ENCODE data around the gene EPS8. TPM values are rescaled to one million over a fixed set of nuclear protein-coding genes. Genes with fewer than 3 reads are reported as not detected.

The EPS8 gene
- total RNA-seq, 2 experiments from 2014 or later: 0.61 to 0.92 TPM

DNA sequence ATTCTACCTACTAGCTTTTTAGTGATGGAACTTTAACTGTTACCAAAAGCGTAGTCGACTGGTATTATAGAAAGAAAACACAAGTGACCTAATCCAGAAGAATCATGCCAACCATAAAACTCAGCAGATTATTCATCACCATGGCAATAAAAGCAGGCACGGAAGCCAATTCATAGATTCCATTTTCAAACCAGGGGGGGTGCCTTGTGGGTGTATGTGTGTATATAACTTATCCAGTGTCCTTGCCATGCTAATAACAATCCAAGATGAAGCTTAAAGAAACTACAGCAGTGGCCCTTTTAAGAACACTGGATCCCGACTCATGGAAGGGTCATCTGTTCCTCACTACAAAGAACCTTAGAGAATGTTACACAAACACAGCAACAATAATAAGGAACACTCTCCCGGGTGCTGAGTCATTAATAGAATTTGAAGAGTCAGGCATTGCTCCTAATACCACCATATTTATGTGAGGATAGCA, 61.0 kb downstream of the EPS8 start:
- DNase-seq (ENCODE audit: low spot score): no peak
- Histone ChIP-seq H3K36me3 (ENCODE audit: insufficient read depth, low read length) (no peaks in the 10 kb centered on the region), H3K9me2 (ENCODE audit: insufficient read depth, low read length) (no peaks in the 10 kb centered on the region), H4K20me1 (ENCODE audit: insufficient read depth, low read length) (no peaks in the 10 kb centered on the region), H3K4me2 (ENCODE audit: low read length) (no peak overlapping the region), H3K4me1 (ENCODE audit: insufficient read depth, low read length, poor library complexity, severe bottlenecking) (no peaks in the 10 kb centered on the region), H3K4me3 (ENCODE audit: low read depth, low read length, poor library complexity, severe bottlenecking) (no peak overlapping the region), H3K79me2 (ENCODE audit: insufficient read depth, low read depth, low read length) (no peaks in the 10 kb centered on the region), H3K27ac (ENCODE audit: low read depth, low read length, poor library complexity, severe bottlenecking) (no peak overlapping the region), H3K9me3 (ENCODE audit: low read length) (no peaks in the 10 kb centered on the region), H2AFZ (ENCODE audit: low read length) (no peak overlapping the region)
- CTCF ChIA-PET (ENCODE audit: unreplicated experiment): no interaction called here
- no TSS peak for BruUV-seq (replicated peaks)
- TF ChIP-seq, protein P1, sequence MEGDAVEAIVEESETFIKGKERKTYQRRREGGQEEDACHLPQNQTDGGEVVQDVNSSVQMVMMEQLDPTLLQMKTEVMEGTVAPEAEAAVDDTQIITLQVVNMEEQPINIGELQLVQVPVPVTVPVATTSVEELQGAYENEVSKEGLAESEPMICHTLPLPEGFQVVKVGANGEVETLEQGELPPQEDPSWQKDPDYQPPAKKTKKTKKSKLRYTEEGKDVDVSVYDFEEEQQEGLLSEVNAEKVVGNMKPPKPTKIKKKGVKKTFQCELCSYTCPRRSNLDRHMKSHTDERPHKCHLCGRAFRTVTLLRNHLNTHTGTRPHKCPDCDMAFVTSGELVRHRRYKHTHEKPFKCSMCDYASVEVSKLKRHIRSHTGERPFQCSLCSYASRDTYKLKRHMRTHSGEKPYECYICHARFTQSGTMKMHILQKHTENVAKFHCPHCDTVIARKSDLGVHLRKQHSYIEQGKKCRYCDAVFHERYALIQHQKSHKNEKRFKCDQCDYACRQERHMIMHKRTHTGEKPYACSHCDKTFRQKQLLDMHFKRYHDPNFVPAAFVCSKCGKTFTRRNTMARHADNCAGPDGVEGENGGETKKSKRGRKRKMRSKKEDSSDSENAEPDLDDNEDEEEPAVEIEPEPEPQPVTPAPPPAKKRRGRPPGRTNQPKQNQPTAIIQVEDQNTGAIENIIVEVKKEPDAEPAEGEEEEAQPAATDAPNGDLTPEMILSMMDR (conservative IDR thresholded peaks at IDR 0.05; ENCODE audit: low read length): no peak
- no peak for TF ChIP-seq EZH2phosphoT487 (IDR thresholded peaks at IDR 0.05; ENCODE audit: borderline replicate concordance, low read depth, low read length)
- intact Hi-C loops (cut with micrococcal nuclease; ENCODE audit: unreplicated experiment): no loop called here
- POLR2A ChIA-PET: no interaction called here

DNA sequence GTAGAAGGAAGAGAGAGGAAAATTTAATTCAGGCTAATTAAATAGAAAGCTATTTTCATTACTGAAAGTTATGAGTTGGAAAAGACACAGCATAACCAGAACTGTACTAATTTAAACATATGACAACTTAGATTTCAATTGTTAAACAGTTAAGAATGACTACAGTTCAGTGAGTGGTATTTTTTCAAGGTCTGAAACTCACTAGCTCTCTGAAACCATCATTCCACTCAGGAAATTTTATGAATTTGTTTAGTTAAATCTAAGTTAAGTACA, 62.4 kb downstream of the EPS8 start:
- no TSS peak for BruUV-seq (replicated peaks)
- Histone ChIP-seq H3K9me3 (ENCODE audit: low read length) (no peaks in the 10 kb centered on the region), H3K4me3 (ENCODE audit: low read depth, low read length, poor library complexity, severe bottlenecking) (no peak overlapping the region), H3K36me3 (ENCODE audit: insufficient read depth, low read length) (no peaks in the 10 kb centered on the region), H3K79me2 (ENCODE audit: insufficient read depth, low read depth, low read length) (no peaks in the 10 kb centered on the region), H3K9me2 (ENCODE audit: insufficient read depth, low read length) (no peaks in the 10 kb centered on the region), H3K27ac (ENCODE audit: low read depth, low read length, poor library complexity, severe bottlenecking) (no peak overlapping the region), H2AFZ (ENCODE audit: low read length) (no peak overlapping the region), H4K20me1 (ENCODE audit: insufficient read depth, low read length) (no peaks in the 10 kb centered on the region), H3K4me1 (ENCODE audit: insufficient read depth, low read length, poor library complexity, severe bottlenecking) (no peaks in the 10 kb centered on the region), H3K4me2 (ENCODE audit: low read length) (no peak overlapping the region)
- intact Hi-C loops (cut with micrococcal nuclease; ENCODE audit: unreplicated experiment): no loop called here
- POLR2A ChIA-PET: interaction anchor here (0.6 kb wide), 1 partner anchor 319 kb away, joined by 4 read pairs; no protein-coding TSS in a partner anchor
- CTCF ChIA-PET (ENCODE audit: unreplicated experiment): no interaction called here
- no peak for DNase-seq (ENCODE audit: low spot score)
- no peak for TF ChIP-seq EZH2phosphoT487 (IDR thresholded peaks at IDR 0.05; ENCODE audit: borderline replicate concordance, low read depth, low read length)
- TF ChIP-seq, protein P1 (conservative IDR thresholded peaks at IDR 0.05; ENCODE audit: low read length): no peak

DNA sequence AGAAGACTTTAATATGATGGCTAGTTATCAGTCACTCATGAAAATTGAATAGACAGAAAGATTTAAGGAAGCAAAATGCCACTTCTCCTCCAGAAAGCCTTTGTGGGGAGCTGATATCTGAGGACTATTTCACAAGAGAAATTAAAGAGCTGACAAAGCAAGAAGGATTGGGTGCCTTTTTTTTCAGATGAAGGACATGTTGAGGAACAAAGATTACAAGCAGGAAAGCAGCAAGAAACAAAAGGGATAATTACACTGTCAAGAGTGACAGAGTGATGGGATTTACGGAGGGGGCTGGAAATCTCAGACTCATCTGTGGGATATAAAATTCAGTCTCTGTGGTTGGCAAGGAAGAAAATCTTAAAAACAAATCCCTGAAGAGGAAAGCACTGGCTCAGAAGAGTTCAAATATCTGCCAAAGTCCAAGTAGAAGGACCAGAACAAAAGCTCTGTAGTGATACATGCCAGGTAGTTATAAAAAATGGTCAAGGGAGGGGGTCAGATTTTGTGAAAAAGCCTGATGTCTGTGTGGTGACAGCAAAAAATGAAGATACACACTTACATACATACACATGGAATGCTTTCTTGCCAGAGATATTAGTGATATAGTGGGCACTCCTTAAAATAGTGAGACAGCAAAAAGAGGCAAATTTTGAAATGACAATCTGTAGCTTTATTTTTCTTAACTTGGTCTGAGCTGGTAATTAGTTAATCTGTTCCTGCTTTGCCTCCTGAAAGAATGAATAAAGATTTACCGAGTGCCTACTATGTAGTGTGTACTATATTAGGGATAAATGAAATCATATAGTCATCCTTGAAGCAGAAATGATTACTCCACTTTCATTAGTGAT, 62.9 kb downstream of the EPS8 start:
- intact Hi-C loops (cut with micrococcal nuclease; ENCODE audit: unreplicated experiment): no loop called here
- no peak overlapping the region for H2AFZ ChIP-seq (ENCODE audit: low read length)
- H3K9me3 ChIP-seq (ENCODE audit: low read length): no peaks in the 10 kb centered on the region
- no peaks in the 10 kb centered on the region for H4K20me1 ChIP-seq (ENCODE audit: insufficient read depth, low read length)
- TF ChIP-seq, protein P1 (conservative IDR thresholded peaks at IDR 0.05; ENCODE audit: low read length): no peak
- no peak for TF ChIP-seq EZH2phosphoT487 (IDR thresholded peaks at IDR 0.05; ENCODE audit: borderline replicate concordance, low read depth, low read length)
- ChIA-PET CTCF (ENCODE audit: unreplicated experiment) (no interaction called here), POLR2A (interaction anchor here (0.6 to 0.7 kb wide), 2 partner anchors 82 to 319 kb away, joined by 4 read pairs; no protein-coding TSS in a partner anchor)
- H3K9me2 ChIP-seq (ENCODE audit: insufficient read depth, low read length): no peaks in the 10 kb centered on the region
- BruUV-seq (replicated peaks): no TSS peak
- no peak overlapping the region for H3K4me2 ChIP-seq (ENCODE audit: low read length)
- H3K79me2 ChIP-seq (ENCODE audit: insufficient read depth, low read depth, low read length): no peaks in the 10 kb centered on the region
- no peaks in the 10 kb centered on the region for H3K36me3 ChIP-seq (ENCODE audit: insufficient read depth, low read length)
- no peaks in the 10 kb centered on the region for H3K4me1 ChIP-seq (ENCODE audit: insufficient read depth, low read length, poor library complexity, severe bottlenecking)
- H3K27ac ChIP-seq (ENCODE audit: low read depth, low read length, poor library complexity, severe bottlenecking): no peak overlapping the region
- H3K4me3 ChIP-seq (ENCODE audit: low read depth, low read length, poor library complexity, severe bottlenecking): no peak overlapping the region
- no peak for DNase-seq (ENCODE audit: low spot score)

Data from OCI-LY7 (cell line).